NT2/D1 (cell line): ENCODE results near the gene FCGR3A.
"Not testable (repeated sequence)": the region's sequence is repeated elsewhere in the genome, so short reads cannot be mapped to it uniquely, and the experiment has no call there.

Experiments used
- SUZ12 ChIP-seq: IDR thresholded peaks from 2 replicates; pipeline ENCODE4 v1.6.1; 2011; ENCODE audit not compliant: insufficient read length, insufficient read depth; ENCODE audit errors: extremely low read depth
- YY1 ChIP-seq: IDR thresholded peaks from 2 replicates; pipeline ENCODE4 v1.6.1; 2011; ENCODE audit not compliant: insufficient read length, insufficient read depth
- ZNF274 ChIP-seq: IDR thresholded peaks from 2 replicates; pipeline ENCODE4 v1.6.1; 2011; ENCODE audit warnings: mild to moderate bottlenecking, low read depth, low read length

GRCh38 chr1:161524742-161525291, 24.8 kb downstream of the FCGR3A start:
- TF ChIP-seq SUZ12, YY1, ZNF274: not testable (repeated sequence)
